HCT116 (cell line): ENCODE measurements around the gene ALDH8A1. TPM values are rescaled to one million over a fixed set of nuclear protein-coding genes. Genes with fewer than 3 reads are reported as not detected.

Experiments
- ATAC-seq: fragments of 200-7000 bp; cut with Tn5 transposase; 2 replicates; pipeline ENCODE4 v1.9.1; 2020; ENCODE audit warnings: mild to moderate bottlenecking, moderate library complexity
- BruUV-seq: library from RNA; stranded (reverse); fragments of 400-500 nt; replicated peaks from 2 replicates; lab custom pipeline; 2021; lab: Mats Ljungman, UMichigan
- CTCF ChIA-PET: fragments of 300-600 bp; sonication (Branson Sonifier 250); formaldehyde crosslinking; loops from one replicate; lab custom pipeline; 2021; ENCODE audit warnings: antibody characterized with exemption; lab: Charles Lee
- POLR2A ChIA-PET: fragments of 300-600, 350-600 bp; sonication (Branson Sonifier 250); formaldehyde crosslinking; loops from one replicate; lab custom pipeline; 2021; ENCODE audit warnings: antibody characterized with exemption; lab: Charles Lee
- RAD21 ChIA-PET, 2 experiments: fragments of 300-600 bp; sonication (Branson Sonifier 250); formaldehyde crosslinking; loops; one replicate each; lab custom pipeline; 2023; ENCODE audit warnings: low total read pairs in 2 of 2; ENCODE audit not compliant: uncharacterized antibody in 2 of 2, unreplicated experiment in 2 of 2, low non-redundant PET in 1 of 2; lab: Charles Lee
- DNase-seq: peaks from one replicate; pipeline ENCODE4 v3.0.0-alpha.2; 2010; ENCODE audit warnings: low read depth, low spot score
- H2AFZ ChIP-seq: fragments of 200-600 bp; shearing (Covaris generic), sonication (generic); 2 replicates; pipeline ENCODE4 v1.6.1; 2017; ENCODE audit warnings: low read depth, mixed run types, mixed read lengths, antibody characterized with exemption, low read length; ENCODE audit not compliant: poor library complexity, severe bottlenecking
- H3K27ac ChIP-seq: 2 replicates; pipeline ENCODE4 v1.5.1; 2012; ENCODE audit warnings: low read depth, low read length
- H3K27me3 ChIP-seq: fragments of 200-600 bp; sonication (generic); 2 replicates; pipeline ENCODE4 v1.6.1; 2016; ENCODE audit warnings: mixed run types, low read length, mixed read lengths; ENCODE audit not compliant: insufficient read depth
- H3K36me3 ChIP-seq, 2 experiments: fragments of 200-500 bp in 1 of 2; fragments of 200-600 bp in 1 of 2; sonication (Bioruptor generic) in 1 of 2; sonication (generic) in 1 of 2; 2 replicates each; pipeline versions ENCODE4 v1.5.1 to v1.6.1; 2014 to 2016; ENCODE audit warnings: low read length in 2 of 2, inconsistent platforms in 1 of 2, mixed read lengths in 1 of 2, mixed run types in 1 of 2; ENCODE audit not compliant: insufficient read depth in 2 of 2, control insufficient read depth in 1 of 2
- H3K4me1 ChIP-seq, 2 experiments: fragments of 200-600 bp in 1 of 2; sonication (generic) in 1 of 2; 2 replicates each; pipeline versions ENCODE4 v1.5.1 to v1.6.1; 2012 to 2017; ENCODE audit warnings: low read length in 2 of 2, inconsistent platforms in 1 of 2, mild to moderate bottlenecking in 1 of 2, mixed read lengths in 1 of 2, mixed run types in 1 of 2, moderate library complexity in 1 of 2; ENCODE audit not compliant: insufficient read depth in 2 of 2, control insufficient read depth in 1 of 2
- H3K4me2 ChIP-seq: fragments of 200-600 bp; sonication (generic); 2 replicates; pipeline ENCODE4 v1.6.1; 2017; ENCODE audit warnings: mixed run types, low read length, mixed read lengths
- H3K4me3 ChIP-seq, 2 experiments: fragments of 200-600 bp in 1 of 2; sonication (generic) in 1 of 2; replicated peaks in 1 of 2; 2 replicates each; pipeline ENCODE4 v1.5.1; 2011 to 2016; ENCODE audit warnings: low read length in 2 of 2, control low read depth in 1 of 2, low read depth in 1 of 2, mild to moderate bottlenecking in 1 of 2, mixed read lengths in 1 of 2, mixed run types in 1 of 2
- H3K79me2 ChIP-seq: fragments of 200-600 bp; sonication (generic); 2 replicates; pipeline ENCODE4 v1.6.1; 2017; ENCODE audit warnings: mild to moderate bottlenecking, mixed run types, low read length, moderate library complexity, mixed read lengths; ENCODE audit not compliant: insufficient read depth
- H3K9ac ChIP-seq: fragments of 200-600 bp; sonication (generic); 2 replicates; pipeline ENCODE4 v1.6.1; 2016; ENCODE audit warnings: low read length, mixed read lengths
- H3K9me2 ChIP-seq: fragments of 200-600 bp; sonication (generic), shearing (Covaris generic); 2 replicates; pipeline ENCODE4 v1.6.1; 2017; ENCODE audit warnings: mixed run types, mild to moderate bottlenecking, moderate library complexity; ENCODE audit not compliant: insufficient read depth
- H3K9me3 ChIP-seq, 2 experiments: fragments of 200-500 bp in 1 of 2; fragments of 200-600 bp in 1 of 2; sonication (Bioruptor generic) in 1 of 2; sonication (generic) in 1 of 2; 2 replicates each; pipeline ENCODE4 v1.6.1; 2014 to 2017; ENCODE audit warnings: low read length in 2 of 2, mixed read lengths in 2 of 2, inconsistent platforms in 1 of 2, low read depth in 1 of 2, mild to moderate bottlenecking in 1 of 2, mixed run types in 1 of 2, moderate library complexity in 1 of 2; ENCODE audit not compliant: control insufficient read depth in 1 of 2, insufficient read depth in 1 of 2
- H4K20me1 ChIP-seq: fragments of 200-600 bp; sonication (generic), shearing (Covaris generic); 2 replicates; pipeline ENCODE4 v1.6.1; 2017; ENCODE audit warnings: mixed run types, mild to moderate bottlenecking, moderate library complexity; ENCODE audit not compliant: insufficient read depth
- EZH2phosphoT487 ChIP-seq: fragments of 200-600 bp; IDR thresholded peaks from 2 replicates; pipeline ENCODE4 v1.6.1; 2018; ENCODE audit warnings: antibody characterized with exemption, borderline replicate concordance
- ZFX ChIP-seq: fragments of 450-650 bp; IDR thresholded peaks from 2 replicates; pipeline ENCODE4 v1.6.1; 2017
- ZNF274 ChIP-seq: fragments of 200-500 bp; sonication (Bioruptor generic); IDR thresholded peaks from 2 replicates; pipeline ENCODE4 v1.6.1; 2014; ENCODE audit warnings: mild to moderate bottlenecking, low read depth, low read length, inconsistent platforms
- intact Hi-C: fragments of 100-400 bp; cut with micrococcal nuclease; formaldehyde crosslinking; loops from 2 replicates; pipeline ENCODE4 v1.10.0; 2022
- total RNA-seq: library from RNA; stranded (reverse); gene quantifications from one replicate; pipeline ENCODE4 v1.2.1, GENCODE V29; 2021; ENCODE audit not compliant: unreplicated experiment
- TF ChIP-seq, protein P1 (sequence below): IDR thresholded peaks from 2 replicates; pipeline ENCODE4 v1.6.1; 2011; ENCODE audit warnings: mild to moderate bottlenecking, low read length, moderate library complexity; ENCODE audit not compliant: insufficient replicate concordance; ENCODE audit errors: extremely low read depth
- TF ChIP-seq, protein P2 (sequence below): IDR thresholded peaks from 2 replicates; pipeline ENCODE4 v1.6.1; 2012; ENCODE audit warnings: low read depth

Gene ALDH8A1
- total RNA-seq, 1 experiment from 2014 or later, result 1.4 TPM

DNA sequence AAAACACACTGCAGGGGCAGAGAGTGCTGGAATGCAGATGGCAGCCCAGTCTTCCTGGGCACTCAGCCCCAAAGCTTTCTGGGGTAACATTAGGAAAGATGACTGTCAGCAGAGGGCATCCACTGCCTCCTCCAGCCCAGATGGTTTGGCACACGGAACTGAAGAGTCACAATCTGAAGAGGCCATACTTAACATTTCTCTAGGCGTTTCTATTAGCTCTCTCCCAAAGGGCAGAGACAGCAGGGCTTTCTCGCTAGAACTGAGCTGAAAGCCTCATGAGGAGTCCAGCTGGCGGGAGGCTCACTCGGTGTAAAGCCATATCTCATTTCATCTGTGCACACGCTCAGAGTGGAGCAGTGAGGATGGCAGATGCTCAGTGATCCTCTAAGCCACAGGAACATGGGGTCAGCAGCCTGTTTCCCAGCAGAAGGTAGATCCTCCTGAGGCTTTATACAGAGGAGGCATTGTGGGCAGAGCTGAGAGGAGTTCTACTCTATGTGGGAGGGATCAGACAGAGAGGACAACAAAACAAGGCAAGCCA, 28.1 kb downstream of the ALDH8A1 start:
- ATAC-seq, result no peak
- ChIA-PET CTCF (interaction anchor here (1.3 kb wide), 1 partner anchor 19 kb away, joined by 3 read pairs; no protein-coding TSS in a partner anchor), POLR2A (no interaction called here), RAD21 (no interaction called here)
- H3K36me3 ChIP-seq, result no peaks in the 10 kb centered on the region
- H3K27ac ChIP-seq, result no peak overlapping the region
- TF ChIP-seq, protein P1, sequence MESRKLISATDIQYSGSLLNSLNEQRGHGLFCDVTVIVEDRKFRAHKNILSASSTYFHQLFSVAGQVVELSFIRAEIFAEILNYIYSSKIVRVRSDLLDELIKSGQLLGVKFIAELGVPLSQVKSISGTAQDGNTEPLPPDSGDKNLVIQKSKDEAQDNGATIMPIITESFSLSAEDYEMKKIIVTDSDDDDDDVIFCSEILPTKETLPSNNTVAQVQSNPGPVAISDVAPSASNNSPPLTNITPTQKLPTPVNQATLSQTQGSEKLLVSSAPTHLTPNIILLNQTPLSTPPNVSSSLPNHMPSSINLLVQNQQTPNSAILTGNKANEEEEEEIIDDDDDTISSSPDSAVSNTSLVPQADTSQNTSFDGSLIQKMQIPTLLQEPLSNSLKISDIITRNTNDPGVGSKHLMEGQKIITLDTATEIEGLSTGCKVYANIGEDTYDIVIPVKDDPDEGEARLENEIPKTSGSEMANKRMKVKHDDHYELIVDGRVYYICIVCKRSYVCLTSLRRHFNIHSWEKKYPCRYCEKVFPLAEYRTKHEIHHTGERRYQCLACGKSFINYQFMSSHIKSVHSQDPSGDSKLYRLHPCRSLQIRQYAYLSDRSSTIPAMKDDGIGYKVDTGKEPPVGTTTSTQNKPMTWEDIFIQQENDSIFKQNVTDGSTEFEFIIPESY, result no peak
- TF ChIP-seq EZH2phosphoT487 (no peak), ZNF274 (no peak), ZFX (no peak)
- TF ChIP-seq, protein P2, sequence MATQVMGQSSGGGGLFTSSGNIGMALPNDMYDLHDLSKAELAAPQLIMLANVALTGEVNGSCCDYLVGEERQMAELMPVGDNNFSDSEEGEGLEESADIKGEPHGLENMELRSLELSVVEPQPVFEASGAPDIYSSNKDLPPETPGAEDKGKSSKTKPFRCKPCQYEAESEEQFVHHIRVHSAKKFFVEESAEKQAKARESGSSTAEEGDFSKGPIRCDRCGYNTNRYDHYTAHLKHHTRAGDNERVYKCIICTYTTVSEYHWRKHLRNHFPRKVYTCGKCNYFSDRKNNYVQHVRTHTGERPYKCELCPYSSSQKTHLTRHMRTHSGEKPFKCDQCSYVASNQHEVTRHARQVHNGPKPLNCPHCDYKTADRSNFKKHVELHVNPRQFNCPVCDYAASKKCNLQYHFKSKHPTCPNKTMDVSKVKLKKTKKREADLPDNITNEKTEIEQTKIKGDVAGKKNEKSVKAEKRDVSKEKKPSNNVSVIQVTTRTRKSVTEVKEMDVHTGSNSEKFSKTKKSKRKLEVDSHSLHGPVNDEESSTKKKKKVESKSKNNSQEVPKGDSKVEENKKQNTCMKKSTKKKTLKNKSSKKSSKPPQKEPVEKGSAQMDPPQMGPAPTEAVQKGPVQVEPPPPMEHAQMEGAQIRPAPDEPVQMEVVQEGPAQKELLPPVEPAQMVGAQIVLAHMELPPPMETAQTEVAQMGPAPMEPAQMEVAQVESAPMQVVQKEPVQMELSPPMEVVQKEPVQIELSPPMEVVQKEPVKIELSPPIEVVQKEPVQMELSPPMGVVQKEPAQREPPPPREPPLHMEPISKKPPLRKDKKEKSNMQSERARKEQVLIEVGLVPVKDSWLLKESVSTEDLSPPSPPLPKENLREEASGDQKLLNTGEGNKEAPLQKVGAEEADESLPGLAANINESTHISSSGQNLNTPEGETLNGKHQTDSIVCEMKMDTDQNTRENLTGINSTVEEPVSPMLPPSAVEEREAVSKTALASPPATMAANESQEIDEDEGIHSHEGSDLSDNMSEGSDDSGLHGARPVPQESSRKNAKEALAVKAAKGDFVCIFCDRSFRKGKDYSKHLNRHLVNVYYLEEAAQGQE, result no peak
- H3K4me3 ChIP-seq, result no peak overlapping the region
- H4K20me1 ChIP-seq, result no peaks in the 10 kb centered on the region
- no peaks in the 10 kb centered on the region for H3K9me2 ChIP-seq
- no TSS peak for BruUV-seq
- no peak overlapping the region for H2AFZ ChIP-seq
- H3K9me3 ChIP-seq, result no peaks in the 10 kb centered on the region
- H3K9ac ChIP-seq, result no peak overlapping the region
- H3K4me1 ChIP-seq, result peaks cover 4 to 13% of the 10 kb centered on the region in 2 experiments; a peak in 3 of 4 replicates
- intact Hi-C loops, result no loop called here
- H3K4me2 ChIP-seq, result no peak overlapping the region
- H3K27me3 ChIP-seq, result no peaks in the 10 kb centered on the region
- no peaks in the 10 kb centered on the region for H3K79me2 ChIP-seq
- no peak for DNase-seq
